COLO829 (cell line): ENCODE measurements around the gene CCR5.

Source experiments
- DNase-seq: peaks from one replicate; pipeline ENCODE4 v3.0.0; 2012; ENCODE audit warnings: low spot score

Gene CCR5

GRCh38 chr3:46408853-46409252 is 38.1 kb downstream of the CCR5 start:
- DNase-seq: no peak

GRCh38 chr3:46409739-46410489 is 39.2 kb downstream of the CCR5 start:
- DNase-seq: no peak

- DNase-seq: no peak
Measured at GRCh38 chr3:46410669-46411068, 39.9 kb downstream of the CCR5 start.

- no peak for DNase-seq
Measured at GRCh38 chr3:46411271-46411670, 40.5 kb downstream of the CCR5 start.

GRCh38 chr3:46412786-46413298 is 42.1 kb downstream of the CCR5 start:
- no peak for DNase-seq

- DNase-seq: no peak
Measured at GRCh38 chr3:46413951-46414350, 43.2 kb downstream of the CCR5 start.

GRCh38 chr3:46414739-46415138 is 44.0 kb downstream of the CCR5 start:
- DNase-seq: no peak

- no peak for DNase-seq
Measured at GRCh38 chr3:46416125-46416810, 45.5 kb downstream of the CCR5 start.

GRCh38 chr3:46416811-46417510 is 46.2 kb downstream of the CCR5 start:
- no peak for DNase-seq

- no peak for DNase-seq
Measured at GRCh38 chr3:46417841-46418611, 47.3 kb downstream of the CCR5 start.

- DNase-seq: no peak
Measured at GRCh38 chr3:46419816-46420215, 49.1 kb downstream of the CCR5 start.

GRCh38 chr3:46420931-46421330 is 50.2 kb downstream of the CCR5 start:
- no peak for DNase-seq

GRCh38 chr3:46422617-46423016 is 51.9 kb downstream of the CCR5 start:
- DNase-seq: no peak

- DNase-seq: no peak
Measured at GRCh38 chr3:46423588-46423987, 52.8 kb downstream of the CCR5 start.
